Measurements from ENCODE around the gene SRCIN1.

Gene SRCIN1

DNA sequence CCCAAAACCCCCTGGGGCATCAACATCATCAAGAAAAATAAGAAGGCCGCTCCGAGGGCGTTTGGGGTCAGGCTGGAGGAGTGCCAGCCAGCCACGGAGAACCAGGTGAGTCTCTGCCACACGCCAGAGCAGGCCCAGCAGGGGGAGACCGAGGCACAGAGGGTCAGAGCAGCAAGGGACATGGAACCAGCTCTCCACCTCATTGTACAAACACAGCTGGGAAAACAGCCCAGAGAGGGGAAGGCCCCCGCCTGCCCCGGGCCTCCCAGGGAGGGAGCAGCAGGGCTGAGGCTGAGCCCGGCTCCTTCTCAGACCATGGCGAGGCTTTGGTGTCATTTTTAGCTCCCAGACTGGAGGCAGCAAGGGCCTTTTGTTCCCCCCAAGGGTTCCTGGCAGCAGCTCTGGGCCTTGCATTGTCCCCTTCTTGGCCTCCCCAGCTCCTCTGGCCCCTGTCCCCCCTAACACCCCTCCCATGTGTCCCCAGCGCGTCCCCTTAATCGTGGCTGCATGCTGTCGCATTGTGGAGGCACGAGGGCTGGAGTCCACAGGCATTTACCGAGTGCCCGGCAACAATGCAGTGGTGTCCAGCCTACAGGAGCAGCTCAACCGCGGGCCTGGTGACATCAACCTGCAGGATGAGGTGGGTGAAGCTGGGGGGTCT is 123.6 kb downstream of the SRCIN1 start:
- intact Hi-C loops (cut with DNase I), result loop anchor here (5.0 kb wide), 2 partner anchors 40 to 55 kb away; partner anchors contain the start of gene ARHGAP23
- DNase-seq, result peak in 41 of 42 donors; percentile 37 to 87 (median 76)
